ENCODE data around the gene PABPN1L.

PABPN1L gene

DNA sequence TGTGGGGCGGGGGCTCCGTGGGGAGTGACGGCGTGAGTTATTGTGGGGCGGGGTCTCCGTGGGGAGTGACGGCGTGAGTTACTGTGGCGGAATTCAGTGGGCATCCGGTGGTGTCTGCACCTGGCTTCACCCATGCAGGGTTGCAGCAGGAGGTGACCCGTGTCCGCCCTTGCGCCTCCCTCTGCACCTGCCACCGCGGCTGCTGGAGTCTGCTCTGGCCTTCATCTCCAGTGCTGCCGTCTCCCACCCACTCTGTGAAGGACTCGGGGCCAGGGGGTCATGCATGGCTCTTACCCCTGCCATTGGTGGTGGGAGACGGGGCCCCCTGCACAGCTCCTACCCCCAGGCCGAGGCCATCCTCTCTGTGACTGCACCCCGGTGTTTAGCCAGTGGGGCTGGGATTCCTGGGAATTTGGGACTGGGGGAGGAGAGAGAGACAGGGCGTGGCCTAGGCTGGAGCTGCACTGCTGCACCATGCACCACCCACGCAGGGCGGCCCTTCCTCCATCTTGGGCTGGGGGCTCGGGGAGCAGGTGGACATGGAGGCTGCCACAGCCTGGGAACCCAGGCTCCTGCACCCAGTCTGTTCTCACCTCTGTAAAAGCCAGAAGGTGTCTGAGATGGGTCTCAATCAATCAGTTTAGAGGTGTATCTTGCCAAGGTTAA, 1.3 kb upstream of the PABPN1L start:
- TF ChIP-seq, protein P1, sequence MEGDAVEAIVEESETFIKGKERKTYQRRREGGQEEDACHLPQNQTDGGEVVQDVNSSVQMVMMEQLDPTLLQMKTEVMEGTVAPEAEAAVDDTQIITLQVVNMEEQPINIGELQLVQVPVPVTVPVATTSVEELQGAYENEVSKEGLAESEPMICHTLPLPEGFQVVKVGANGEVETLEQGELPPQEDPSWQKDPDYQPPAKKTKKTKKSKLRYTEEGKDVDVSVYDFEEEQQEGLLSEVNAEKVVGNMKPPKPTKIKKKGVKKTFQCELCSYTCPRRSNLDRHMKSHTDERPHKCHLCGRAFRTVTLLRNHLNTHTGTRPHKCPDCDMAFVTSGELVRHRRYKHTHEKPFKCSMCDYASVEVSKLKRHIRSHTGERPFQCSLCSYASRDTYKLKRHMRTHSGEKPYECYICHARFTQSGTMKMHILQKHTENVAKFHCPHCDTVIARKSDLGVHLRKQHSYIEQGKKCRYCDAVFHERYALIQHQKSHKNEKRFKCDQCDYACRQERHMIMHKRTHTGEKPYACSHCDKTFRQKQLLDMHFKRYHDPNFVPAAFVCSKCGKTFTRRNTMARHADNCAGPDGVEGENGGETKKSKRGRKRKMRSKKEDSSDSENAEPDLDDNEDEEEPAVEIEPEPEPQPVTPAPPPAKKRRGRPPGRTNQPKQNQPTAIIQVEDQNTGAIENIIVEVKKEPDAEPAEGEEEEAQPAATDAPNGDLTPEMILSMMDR (IDR thresholded peaks at IDR 0.05; ENCODE audit: insufficient read depth, low read depth, low read length, missing control alignments): no peak
- DNase-seq (ENCODE audit: low read depth): no peak
- H3K4me3 ChIP-seq (ENCODE audit: low read depth, low read length): no peak overlapping the region

DNA sequence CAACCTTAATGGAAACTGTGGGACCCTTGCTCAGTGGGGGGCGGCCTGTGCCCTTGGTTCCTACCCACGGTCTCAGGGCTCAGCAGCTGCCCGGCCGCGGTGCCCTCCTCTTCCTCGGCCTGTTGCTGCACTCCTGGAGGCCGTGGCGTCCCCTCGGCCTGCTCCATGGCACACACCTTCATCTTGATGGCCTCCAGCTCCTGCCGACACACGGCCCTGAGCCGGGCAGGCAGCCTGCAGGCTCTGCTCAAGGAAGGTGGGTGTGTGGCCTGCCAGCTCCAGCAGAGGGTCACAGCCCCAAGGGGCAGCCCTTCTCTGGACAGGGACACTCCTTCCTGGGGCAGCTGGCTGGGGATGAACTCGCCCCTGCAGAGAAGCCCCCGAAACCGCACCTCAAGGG, 718 bp downstream of the PABPN1L start:
- no peak overlapping the region for H3K4me3 ChIP-seq (ENCODE audit: low read depth, low read length)
- TF ChIP-seq, protein P1 (IDR thresholded peaks at IDR 0.05; ENCODE audit: insufficient read depth, low read depth, low read length, missing control alignments): no peak
- no peak for DNase-seq (ENCODE audit: low read depth)

DNA sequence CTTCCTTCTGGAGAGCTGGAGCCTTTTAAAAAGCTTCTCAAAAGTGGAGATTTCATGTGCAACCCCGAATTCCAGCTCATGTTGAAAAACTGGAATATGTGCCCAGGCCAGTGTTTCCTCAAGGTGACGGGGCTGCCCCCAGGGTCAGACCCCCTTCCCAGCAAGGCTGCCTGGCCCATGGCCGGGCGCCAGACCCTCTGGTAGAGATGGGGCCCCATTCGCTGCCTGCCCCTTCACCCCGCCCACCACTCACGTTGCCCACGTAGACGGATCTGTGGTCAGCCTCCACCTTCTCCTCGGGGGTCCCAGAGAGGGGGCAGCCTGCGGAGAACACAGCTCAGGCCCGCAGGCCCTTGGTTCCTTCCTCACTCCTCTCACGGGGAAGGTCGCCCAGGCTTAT, 1.1 kb downstream of the PABPN1L start:
- TF ChIP-seq, protein P1 (IDR thresholded peaks at IDR 0.05; ENCODE audit: insufficient read depth, low read depth, low read length, missing control alignments): no peak
- DNase-seq (ENCODE audit: low read depth): no peak
- no peak overlapping the region for H3K4me3 ChIP-seq (ENCODE audit: low read depth, low read length)

DNA sequence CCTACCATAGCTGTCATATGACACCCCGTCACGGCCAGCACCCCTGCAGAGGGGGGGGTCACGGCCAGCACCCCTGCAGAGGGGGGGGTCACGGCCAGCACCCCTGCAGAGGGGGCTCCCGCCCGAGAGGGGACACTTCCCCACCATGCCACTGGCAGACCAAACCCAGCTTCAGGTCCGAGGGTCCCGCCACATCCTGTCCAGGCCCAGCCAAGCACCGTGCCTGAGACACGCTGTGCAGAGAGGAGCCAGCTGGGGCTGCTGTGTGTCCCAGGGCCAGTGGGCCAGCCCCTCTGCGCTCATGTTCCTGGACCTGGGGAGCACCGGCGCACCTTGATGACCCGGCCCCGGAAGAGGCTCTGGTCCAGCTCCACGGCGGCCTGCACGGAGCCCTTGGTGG, 1.9 kb downstream of the PABPN1L start:
- no peak overlapping the region for H3K4me3 ChIP-seq (ENCODE audit: low read depth, low read length)
- no peak for DNase-seq (ENCODE audit: low read depth)
- TF ChIP-seq, protein P1 (IDR thresholded peaks at IDR 0.05; ENCODE audit: insufficient read depth, low read depth, low read length, missing control alignments): no peak

DNA sequence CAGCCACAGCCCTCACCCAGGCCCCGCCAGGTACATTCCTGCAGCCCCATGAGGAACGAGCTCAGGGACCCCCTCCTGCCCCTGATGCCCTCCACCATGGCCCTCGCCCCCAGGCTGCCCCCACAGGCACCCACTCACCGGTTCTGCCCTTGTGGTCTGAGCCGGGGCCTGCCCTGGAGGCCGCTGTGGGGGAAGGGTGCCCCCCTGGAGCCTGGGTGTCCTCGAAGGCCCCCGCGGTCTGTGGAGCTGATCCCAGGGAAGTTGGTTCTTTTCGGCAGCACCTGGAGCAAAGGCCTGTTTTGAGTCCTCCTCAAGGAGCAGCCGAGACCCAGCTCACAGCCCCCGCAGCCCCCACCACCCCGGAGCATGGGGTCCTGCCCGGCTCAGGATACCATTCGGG, 2.4 kb downstream of the PABPN1L start:
- no peak for DNase-seq (ENCODE audit: low read depth)
- no peak overlapping the region for H3K4me3 ChIP-seq (ENCODE audit: low read depth, low read length)
- TF ChIP-seq, protein P1 (IDR thresholded peaks at IDR 0.05; ENCODE audit: insufficient read depth, low read depth, low read length, missing control alignments): no peak

DNA sequence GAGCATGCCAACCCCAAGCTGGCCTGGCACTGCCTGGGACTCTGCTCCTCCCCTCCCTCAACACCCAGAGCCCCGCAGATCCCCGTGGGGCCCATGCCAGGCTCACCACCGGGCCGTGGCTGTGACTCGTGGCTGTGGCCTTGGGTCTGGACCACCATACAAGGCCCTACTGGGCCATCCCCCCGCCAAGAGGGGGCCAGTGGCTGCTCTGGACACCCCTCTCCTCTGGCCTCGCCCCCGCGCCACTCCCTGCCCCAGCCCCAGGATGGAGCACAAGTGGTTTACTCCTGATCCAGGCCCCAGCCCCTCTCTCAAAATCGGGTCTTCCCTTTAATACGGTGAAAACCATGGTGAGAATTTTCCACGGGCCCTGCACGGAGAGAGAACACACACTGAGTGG, 3.0 kb downstream of the PABPN1L start:
- TF ChIP-seq, protein P1 (IDR thresholded peaks at IDR 0.05; ENCODE audit: insufficient read depth, low read depth, low read length, missing control alignments): no peak
- no peak for DNase-seq (ENCODE audit: low read depth)

DNA sequence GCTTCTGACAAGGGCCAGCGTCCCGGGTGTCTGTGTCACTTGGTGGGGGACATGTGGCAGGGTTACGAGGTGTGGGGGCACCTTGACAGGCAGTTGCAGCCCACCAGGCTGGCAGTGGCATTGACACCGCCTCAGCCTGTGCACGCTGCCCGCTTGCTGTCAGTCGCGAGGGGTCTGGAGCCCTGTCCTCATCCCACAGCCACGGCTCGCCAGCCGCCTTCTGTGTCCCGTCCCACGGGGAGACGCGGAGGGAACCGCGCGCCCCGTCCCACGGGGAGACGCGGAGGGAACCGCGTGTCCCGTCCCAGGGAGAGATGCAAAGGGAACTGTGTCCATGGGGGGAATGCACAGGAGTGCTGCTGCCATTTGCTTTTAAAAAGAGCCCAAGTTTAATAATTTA, 3.5 kb downstream of the PABPN1L start:
- DNase-seq (ENCODE audit: low read depth): no peak
- H3K4me3 ChIP-seq (ENCODE audit: low read depth, low read length): no peak overlapping the region
- TF ChIP-seq, protein P1 (IDR thresholded peaks at IDR 0.05; ENCODE audit: insufficient read depth, low read depth, low read length, missing control alignments): no peak

More for the DNA sequence above, 3.0 kb downstream of the PABPN1L start:
- no peak overlapping the region for H3K4me3 ChIP-seq (ENCODE audit: low read depth, low read length)

All from GM12865 (cell line).